KOPT-K1 (cell line): Measurements from ENCODE around the gene BSG.
A peak's percentile ranks its signal among the peaks of the same experiment; 100 is the strongest.
"Not testable (repeated sequence)": the region's sequence is repeated elsewhere in the genome, so short reads cannot be mapped to it uniquely, and the experiment has no call there.

ENCODE experiments used
- H3K27ac ChIP-seq: fragments of 200-600 bp; sonication (generic); 2 replicates; pipeline ENCODE4 v1.5.1; 2016; ENCODE audit warnings: antibody characterized with exemption, mild to moderate bottlenecking, low read depth, low read length; ENCODE audit not compliant: poor library complexity, severe bottlenecking
- H3K36me3 ChIP-seq: fragments of 200-600 bp; sonication (generic); 2 replicates; pipeline ENCODE4 v1.5.1; 2017; ENCODE audit warnings: antibody characterized with exemption, mild to moderate bottlenecking, low read length, moderate library complexity; ENCODE audit not compliant: insufficient read depth
- H3K9me3 ChIP-seq: fragments of 200-600 bp; sonication (generic); 2 replicates; pipeline ENCODE4 v1.5.1; 2017; ENCODE audit warnings: antibody characterized with exemption, low read length, mild to moderate bottlenecking; ENCODE audit not compliant: insufficient read depth, poor library complexity, severe bottlenecking

BSG gene

DNA sequence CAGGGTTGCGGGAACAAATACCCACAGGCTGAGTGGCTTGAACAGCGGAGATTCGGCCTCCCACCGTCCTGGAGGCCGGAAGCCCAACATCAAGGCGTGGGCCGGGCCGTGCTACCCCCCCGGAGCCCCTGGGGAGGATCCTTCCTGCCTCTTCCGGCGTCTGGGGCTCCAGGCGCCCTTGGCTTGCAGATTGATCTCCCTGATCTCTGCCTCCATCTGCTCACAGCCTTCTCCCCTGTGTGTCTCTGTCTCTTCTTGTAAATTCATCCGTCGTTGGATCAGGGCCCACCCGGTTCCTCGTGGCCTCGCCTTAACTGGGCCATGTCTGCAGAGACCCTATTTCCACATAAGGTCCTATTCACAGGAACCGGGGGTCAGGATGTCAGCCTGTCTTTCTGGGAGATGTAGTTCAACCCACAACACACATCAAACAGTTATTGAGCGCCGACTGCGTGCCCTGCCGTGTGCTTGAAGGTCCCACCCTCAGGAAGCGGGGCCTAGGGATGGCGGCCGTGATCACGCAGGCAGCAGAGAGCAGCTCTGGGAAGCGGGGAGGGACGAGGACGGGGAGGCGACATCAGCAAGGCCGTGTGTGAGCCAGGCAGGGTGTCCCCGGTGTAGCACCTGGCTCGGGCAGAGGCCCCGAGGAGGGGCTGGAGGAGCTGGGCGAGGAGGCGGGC, 38.5 kb downstream of the BSG start:
- H3K36me3 ChIP-seq = peaks cover 22% of the 10 kb centered on the region
- H3K9me3 ChIP-seq = no peaks in the 10 kb centered on the region
- H3K27ac ChIP-seq = peak overlapping the region; percentile 90

DNA sequence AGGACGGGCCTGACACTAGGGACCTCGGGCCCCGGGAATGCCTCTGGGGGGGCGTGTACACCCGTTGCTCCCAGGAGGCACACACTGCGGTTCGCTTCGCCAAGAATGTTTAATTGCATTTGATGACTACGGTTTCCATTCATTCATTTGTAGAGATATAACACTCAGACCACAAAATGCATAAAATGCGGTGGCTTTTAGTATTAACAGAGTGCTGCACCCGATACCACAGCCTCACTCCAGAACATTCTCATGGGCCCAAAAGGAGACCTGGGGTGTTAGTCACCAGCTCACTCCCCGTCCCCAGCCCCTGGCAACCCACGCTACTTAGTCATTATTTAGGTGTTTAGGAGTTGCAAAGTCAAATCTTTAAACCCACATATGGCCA, 39.1 kb downstream of the BSG start:
- Histone ChIP-seq H3K9me3 (no peaks in the 10 kb centered on the region), H3K27ac (peak overlapping the region; percentile 90), H3K36me3 (peaks cover 22% of the 10 kb centered on the region)

DNA sequence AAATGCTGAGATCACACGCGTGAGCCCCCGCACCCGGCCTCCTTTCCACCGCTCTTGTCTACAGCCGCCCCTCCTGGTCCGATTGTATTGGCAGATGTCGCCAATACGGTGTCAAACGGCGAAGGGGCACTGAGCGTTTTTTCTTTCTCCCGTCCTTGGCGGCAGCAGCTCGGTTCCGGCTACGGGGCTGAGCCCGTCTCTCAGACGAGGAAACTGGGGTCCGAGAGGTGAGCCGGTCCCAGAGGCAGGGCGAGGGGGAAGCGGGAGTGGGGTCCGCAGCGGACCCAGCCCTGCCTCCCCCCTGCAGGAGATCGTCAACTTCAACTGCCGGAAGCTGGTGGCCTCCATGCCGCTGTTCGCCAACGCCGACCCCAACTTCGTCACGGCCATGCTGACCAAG, 40.5 kb downstream of the BSG start:
- H3K27ac ChIP-seq = no peak overlapping the region
- no peaks in the 10 kb centered on the region for H3K9me3 ChIP-seq
- peaks cover 24% of the 10 kb centered on the region for H3K36me3 ChIP-seq

DNA sequence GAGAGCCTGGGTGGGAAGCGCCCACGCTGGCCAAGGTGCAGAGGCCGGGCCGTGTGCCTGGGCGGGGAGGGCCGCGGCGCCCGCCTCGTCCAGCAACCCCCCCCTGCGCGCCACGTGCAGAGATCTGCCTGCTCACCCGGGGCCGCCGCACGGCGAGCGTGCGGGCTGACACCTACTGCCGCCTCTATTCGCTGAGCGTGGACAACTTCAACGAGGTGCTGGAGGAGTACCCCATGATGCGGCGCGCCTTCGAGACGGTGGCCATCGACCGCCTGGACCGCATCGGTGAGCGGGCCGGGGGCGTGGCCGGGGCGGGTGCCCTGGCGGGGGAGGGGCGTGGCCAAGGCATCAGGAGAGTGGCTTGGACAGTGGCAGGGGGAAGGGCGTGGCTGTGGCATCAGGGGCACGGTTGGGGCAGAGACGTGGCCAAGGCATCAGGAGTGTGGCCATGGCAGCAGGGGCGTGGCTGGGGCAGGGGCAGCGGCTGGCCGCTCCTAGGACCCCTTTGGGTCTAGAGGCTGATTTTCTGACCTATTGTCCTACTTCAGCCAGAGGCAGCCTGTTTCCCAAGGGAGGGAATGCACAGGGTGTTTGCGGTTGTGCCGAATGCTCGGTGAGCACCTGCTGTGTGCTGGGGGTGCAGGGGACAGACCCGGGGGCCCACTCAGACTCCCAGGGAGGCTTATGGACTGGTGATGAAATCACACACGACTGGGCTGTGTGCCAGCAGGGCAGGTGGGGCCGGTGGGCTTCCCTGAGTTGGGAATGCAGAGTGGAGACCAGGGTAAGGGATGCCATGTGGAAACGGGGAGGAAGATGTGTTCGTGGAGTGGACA, 41.6 kb downstream of the BSG start:
- H3K36me3 ChIP-seq = peaks cover 34% of the 10 kb centered on the region
- H3K9me3 ChIP-seq = no peaks in the 10 kb centered on the region
- H3K27ac ChIP-seq = no peak overlapping the region

GRCh38 chr19:615619-616018, 43.2 kb downstream of the BSG start:
- Histone ChIP-seq H3K27ac (no peak overlapping the region), H3K36me3 (peaks cover 51% of the 10 kb centered on the region), H3K9me3 (no peaks in the 10 kb centered on the region)

- Histone ChIP-seq H3K36me3 (peaks cover 54% of the 10 kb centered on the region), H3K9me3 (no peaks in the 10 kb centered on the region), H3K27ac (no peak overlapping the region)
Measured at GRCh38 chr19:616062-616700, 43.8 kb downstream of the BSG start.

DNA sequence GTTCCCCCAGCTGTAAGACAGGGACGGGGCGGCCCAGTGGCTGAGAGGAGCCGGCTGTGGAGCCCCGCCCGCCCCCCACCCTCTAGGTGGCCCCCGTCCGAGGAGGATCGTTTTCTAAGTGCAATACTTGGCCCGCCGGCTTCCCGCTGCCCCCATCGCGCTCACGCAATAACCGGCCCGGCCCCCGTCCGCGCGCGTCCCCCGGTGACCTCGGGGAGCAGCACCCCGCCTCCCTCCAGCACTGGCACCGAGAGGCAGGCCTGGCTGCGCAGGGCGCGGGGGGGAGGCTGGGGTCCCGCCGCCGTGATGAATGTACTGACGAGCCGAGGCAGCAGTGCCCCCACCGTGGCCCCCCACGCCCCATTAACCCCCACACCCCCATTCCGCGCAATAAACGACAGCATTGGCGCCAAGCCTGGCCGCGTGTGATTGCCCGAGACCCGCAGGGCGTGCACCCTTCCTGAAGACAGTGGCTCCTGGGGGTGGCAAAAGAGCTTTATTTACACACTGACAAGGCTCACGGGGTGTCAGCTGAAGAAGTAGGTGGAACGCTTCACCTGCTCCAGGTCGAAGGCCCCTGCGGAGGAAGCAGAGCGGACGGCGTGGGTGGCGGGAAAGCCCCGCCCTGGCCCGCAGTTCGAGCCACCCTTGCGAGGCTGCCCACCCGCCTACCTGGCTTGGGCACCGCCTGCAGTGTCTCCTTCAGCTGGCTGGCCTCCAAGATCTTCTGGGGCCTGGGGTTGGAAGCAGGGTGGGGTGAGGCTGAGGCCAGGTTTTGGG, 44.5 kb downstream of the BSG start:
- Histone ChIP-seq H3K27ac (no peak overlapping the region), H3K9me3 (no peaks in the 10 kb centered on the region), H3K36me3 (peaks cover 62% of the 10 kb centered on the region)

GRCh38 chr19:617551-618246, 45.3 kb downstream of the BSG start:
- Histone ChIP-seq H3K36me3 (peaks cover 64% of the 10 kb centered on the region), H3K27ac (no peak overlapping the region), H3K9me3 (no peaks in the 10 kb centered on the region)

GRCh38 chr19:618247-618619, 45.8 kb downstream of the BSG start:
- peaks cover 65% of the 10 kb centered on the region for H3K36me3 ChIP-seq

GRCh38 chr19:618674-619285, 46.4 kb downstream of the BSG start:
- Histone ChIP-seq H3K36me3 (peaks cover 71% of the 10 kb centered on the region), H3K9me3 (no peaks in the 10 kb centered on the region), H3K27ac (no peak overlapping the region)

More at GRCh38 chr19:618247-618619, 45.8 kb downstream of the BSG start:
- no peak overlapping the region for H3K27ac ChIP-seq
- no peaks in the 10 kb centered on the region for H3K9me3 ChIP-seq

DNA sequence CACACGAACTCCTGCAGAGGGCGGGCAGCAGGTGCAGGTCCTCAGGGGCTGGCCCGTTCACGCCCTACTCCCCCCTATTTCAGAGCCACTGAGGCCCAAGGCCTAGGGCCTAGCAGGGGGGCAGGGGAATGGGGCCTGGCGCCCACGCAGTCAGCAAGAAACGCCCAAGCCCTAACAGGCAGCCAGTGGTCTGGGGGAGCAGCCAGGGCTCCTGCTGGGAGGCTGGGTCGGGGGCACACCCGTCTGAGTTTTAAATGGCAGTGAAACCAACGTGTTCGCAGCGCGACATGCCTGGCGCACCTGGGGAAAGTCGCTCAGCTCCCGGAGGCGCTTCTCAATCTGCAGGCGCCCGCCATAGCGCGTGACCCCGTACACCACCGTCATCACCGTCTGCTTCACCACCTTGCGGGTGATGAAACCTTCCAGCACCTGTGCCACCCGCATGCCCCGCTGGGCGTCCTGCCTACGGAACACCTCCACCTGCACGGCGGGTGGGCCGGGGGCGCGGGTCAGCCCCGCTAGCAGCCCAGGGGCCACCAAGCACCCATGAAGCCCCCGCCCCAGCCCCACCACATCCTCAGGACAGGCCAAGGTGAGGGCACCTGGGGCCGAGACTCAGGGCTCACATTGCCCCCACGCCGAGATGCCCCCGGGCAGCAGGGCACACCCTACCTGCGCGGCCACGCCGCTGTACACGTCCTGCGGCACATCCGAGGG, 47.0 kb downstream of the BSG start:
- no peaks in the 10 kb centered on the region for H3K9me3 ChIP-seq
- H3K27ac ChIP-seq = no peak overlapping the region
- H3K36me3 ChIP-seq = peaks cover 72% of the 10 kb centered on the region

DNA sequence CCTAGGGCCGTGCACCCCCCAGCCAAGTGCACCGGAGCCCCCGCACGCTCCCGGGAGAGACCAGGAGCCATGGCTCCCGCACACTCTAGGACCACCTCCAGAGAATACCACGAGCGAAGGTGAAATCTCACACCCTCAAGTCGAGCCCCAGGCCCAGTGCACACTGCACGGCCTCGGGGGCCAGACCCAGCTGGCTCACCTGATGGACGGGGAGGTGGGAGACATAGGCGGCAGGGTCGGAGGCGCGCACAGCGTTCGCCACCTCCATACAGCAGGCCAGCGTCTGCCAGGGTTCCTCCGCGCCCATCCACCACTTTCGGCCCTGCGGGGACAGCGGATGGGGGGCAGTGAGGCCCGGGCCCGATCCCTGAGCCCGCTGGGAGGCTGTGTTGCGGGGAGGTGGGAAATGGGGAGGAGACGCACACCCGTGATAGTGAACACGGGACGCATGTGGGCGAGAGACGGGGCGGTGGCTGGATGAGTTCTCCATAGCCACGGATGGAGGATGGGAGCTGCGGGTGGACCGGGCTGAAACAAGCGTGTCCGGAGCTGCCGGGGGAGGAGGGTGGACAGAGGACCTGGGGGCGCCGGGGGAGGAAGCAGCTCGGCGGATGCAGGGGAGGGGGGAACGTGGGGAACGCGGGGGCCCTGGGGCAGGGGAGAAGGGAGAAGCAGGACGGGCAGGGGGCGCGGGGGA, 47.9 kb downstream of the BSG start:
- H3K27ac ChIP-seq = no peak overlapping the region
- no peaks in the 10 kb centered on the region for H3K9me3 ChIP-seq
- peaks cover 73% of the 10 kb centered on the region for H3K36me3 ChIP-seq

- peaks cover 78% of the 10 kb centered on the region for H3K36me3 ChIP-seq
- not testable (repeated sequence) for H3K27ac ChIP-seq, H3K9me3 ChIP-seq
Measured at GRCh38 chr19:621191-621590, 48.8 kb downstream of the BSG start.
